Tibial nerve (tissue), 4 donors: ENCODE results near the gene C1QTNF9B. TPM values are rescaled to one million over a fixed set of nuclear protein-coding genes. Genes with fewer than 3 reads are reported as not detected.

Experiments used
- DNase-seq, 2 donors: peaks; one replicate each; pipeline ENCODE4 v3.0.0-alpha.2; 2019; ENCODE audit warnings: low spot score in 2 of 2
- H3K27ac ChIP-seq, 4 donors: fragments of 200-600 bp; sonication (generic) in 3 of 4; one replicate each; pipeline ENCODE4 v1.5.1; 2017 to 2019; ENCODE audit warnings: mild to moderate bottlenecking in 1 of 4
- H3K27me3 ChIP-seq, 2 donors: fragments of 200-600 bp; sonication (generic) in 1 of 2; one replicate each; pipeline versions ENCODE4 v1.5.1 to v1.6.0; 2017 to 2019
- H3K36me3 ChIP-seq, 3 donors: fragments of 200-600 bp; sonication (generic); one replicate each; pipeline ENCODE4 v1.5.1; 2018 to 2019
- H3K4me1 ChIP-seq, 4 donors: fragments of 200-600 bp; sonication (generic) in 3 of 4; one replicate each; pipeline ENCODE4 v1.5.1; 2017 to 2019
- H3K4me3 ChIP-seq, 4 donors: fragments of 200-600 bp; sonication (generic) in 3 of 4; one replicate each; pipeline ENCODE4 v1.5.1; 2017 to 2019; ENCODE audit warnings: mild to moderate bottlenecking in 1 of 4, moderate library complexity in 1 of 4
- H3K9me3 ChIP-seq, 4 donors: fragments of 200-600 bp; sonication (generic) in 3 of 4; one replicate each; pipeline ENCODE4 v1.5.1; 2017 to 2019
- CTCF ChIP-seq, 5 experiments: fragments of 200-600 bp in 3 of 5; fragments of 450-650 bp in 2 of 5; sonication (generic) in 3 of 5; IDR thresholded peaks; one replicate each; pipeline ENCODE4 v1.5.1; 2016 to 2019; ENCODE audit warnings: antibody characterized with exemption in 5 of 5, mild to moderate bottlenecking in 3 of 5, moderate library complexity in 2 of 5
- EP300 ChIP-seq, 2 donors: sonication (generic); formaldehyde crosslinking; IDR thresholded peaks; one replicate each; pipeline ENCODE4 v1.6.1; 2017; ENCODE audit warnings: antibody characterized with exemption in 2 of 2, mild to moderate bottlenecking in 1 of 2
- POLR2A ChIP-seq, 2 donors: fragments of 450-650 bp; IDR thresholded peaks; one replicate each; pipeline ENCODE4 v1.6.1; 2017; ENCODE audit warnings: antibody characterized with exemption in 2 of 2, mild to moderate bottlenecking in 2 of 2, moderate library complexity in 2 of 2
- WGBS, 2 donors: methylation state at CpG; one replicate each; pipeline ENCODE4 v1.1.5; 2018; 5-methylcytosine and 5-hydroxymethylcytosine counted together
- total RNA-seq, 4 donors: library from RNA; depleted of rRNA; stranded (reverse); fragments of >200 nt; gene quantifications; one replicate each; pipeline ENCODE4 v1.1.0, GENCODE V29; 2016

The C1QTNF9B gene
- total RNA-seq, 4 donors from 2014 or later = 2.0 TPM; not detected in 3

- 94 to 95% methylated on average over 1 of the region's 1 CpG for WGBS, 2 donors
- no peak for TF ChIP-seq CTCF (IDR thresholded peaks at IDR 0.05)
- TF ChIP-seq POLR2A (IDR thresholded peaks at IDR 0.05) = no peak
- no peak for TF ChIP-seq EP300 (IDR thresholded peaks at IDR 0.05)
- Histone ChIP-seq H3K27ac (no peak overlapping the region), H3K36me3 (no peaks in the 10 kb centered on the region), H3K4me1 (no peaks in the 10 kb centered on the region), H3K9me3 (no peaks in the 10 kb centered on the region), H3K4me3 (no peak overlapping the region), H3K27me3 (no peaks in the 10 kb centered on the region)
- DNase-seq = no peak
These were observed 21.7 kb upstream of the C1QTNF9B start for GRCh38 chr13:23919006-23919405.

- H3K9me3 ChIP-seq = no peaks in the 10 kb centered on the region
- WGBS, 2 donors = 73 to 76% methylated on average over 2 of the region's 2 CpGs
- no peak for DNase-seq
- H3K4me1 ChIP-seq = no peaks in the 10 kb centered on the region
- H3K4me3 ChIP-seq = no peak overlapping the region
- no peak for TF ChIP-seq POLR2A (IDR thresholded peaks at IDR 0.05)
- no peak for TF ChIP-seq EP300 (IDR thresholded peaks at IDR 0.05)
- TF ChIP-seq CTCF (IDR thresholded peaks at IDR 0.05) = no peak
- no peak overlapping the region for H3K27ac ChIP-seq
- no peaks in the 10 kb centered on the region for H3K36me3 ChIP-seq
- no peaks in the 10 kb centered on the region for H3K27me3 ChIP-seq
These were observed 20.9 kb upstream of the C1QTNF9B start for GRCh38 chr13:23918208-23918607.

- no peaks in the 10 kb centered on the region for H3K27me3 ChIP-seq
- no peak overlapping the region for H3K4me3 ChIP-seq
- H3K4me1 ChIP-seq = no peaks in the 10 kb centered on the region
- 90 to 91% methylated on average over 3 of the region's 3 CpGs for WGBS, 2 donors
- no peaks in the 10 kb centered on the region for H3K36me3 ChIP-seq
- no peak overlapping the region for H3K27ac ChIP-seq
- TF ChIP-seq EP300 (IDR thresholded peaks at IDR 0.05) = no peak
- no peak for TF ChIP-seq POLR2A (IDR thresholded peaks at IDR 0.05)
- no peak for TF ChIP-seq CTCF (IDR thresholded peaks at IDR 0.05)
- H3K9me3 ChIP-seq = no peaks in the 10 kb centered on the region
- DNase-seq = no peak
These were observed 18.0 kb upstream of the C1QTNF9B start for GRCh38 chr13:23915308-23915707.

GRCh38 chr13:23912469-23912868 lies 15.2 kb upstream of the C1QTNF9B start:
- WGBS, 2 donors = 61 to 78% methylated on average over 1 of the region's 1 CpG
- TF ChIP-seq EP300 (IDR thresholded peaks at IDR 0.05) (no peak), POLR2A (IDR thresholded peaks at IDR 0.05) (no peak), CTCF (IDR thresholded peaks at IDR 0.05) (no peak)
- H3K4me3 ChIP-seq = no peak overlapping the region
- no peaks in the 10 kb centered on the region for H3K27me3 ChIP-seq
- H3K27ac ChIP-seq = no peak overlapping the region
- no peaks in the 10 kb centered on the region for H3K9me3 ChIP-seq
- H3K36me3 ChIP-seq = no peaks in the 10 kb centered on the region
- no peak for DNase-seq
- H3K4me1 ChIP-seq = no peaks in the 10 kb centered on the region

GRCh38 chr13:23909606-23910005 lies 12.3 kb upstream of the C1QTNF9B start:
- DNase-seq = no peak
- no peaks in the 10 kb centered on the region for H3K9me3 ChIP-seq
- no peak overlapping the region for H3K27ac ChIP-seq
- peaks cover 0 to under 1% of the 10 kb centered on the region in 2 donors for H3K27me3 ChIP-seq
- no peaks in the 10 kb centered on the region for H3K36me3 ChIP-seq
- no peaks in the 10 kb centered on the region for H3K4me1 ChIP-seq
- no peak overlapping the region for H3K4me3 ChIP-seq
- TF ChIP-seq CTCF (IDR thresholded peaks at IDR 0.05) (no peak), EP300 (IDR thresholded peaks at IDR 0.05) (no peak), POLR2A (IDR thresholded peaks at IDR 0.05) (no peak)
